GM12872 (cell line): ENCODE measurements around the gene FAM47A.

Source experiments
- CTCF ChIP-seq: IDR thresholded peaks from 3 replicates; pipeline ENCODE4 v1.5.1; 2011; ENCODE audit warnings: low read depth, mild to moderate bottlenecking, low read length, moderate library complexity; ENCODE audit not compliant: insufficient read depth

FAM47A gene

DNA sequence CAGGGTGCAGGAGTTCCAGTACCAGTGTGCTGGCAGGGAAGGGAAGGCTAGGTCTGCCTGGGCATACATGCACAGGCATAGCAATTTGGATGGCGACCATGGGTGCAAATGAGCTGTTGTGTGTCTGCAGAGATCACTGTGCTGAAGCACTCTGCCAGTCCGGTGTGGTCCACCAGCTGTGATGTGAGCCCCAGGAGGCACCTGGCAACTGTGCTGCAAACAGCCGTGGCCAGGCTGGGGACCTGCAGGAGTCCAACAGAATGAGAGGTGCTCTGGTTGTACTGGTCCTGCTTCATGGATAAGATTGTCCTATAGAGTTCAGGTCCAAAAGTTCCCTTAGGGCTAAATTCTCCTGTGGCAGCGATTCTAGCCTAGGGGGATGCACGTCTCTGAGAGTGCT, 6.1 kb downstream of the FAM47A start:
- no peak for TF ChIP-seq CTCF

- TF ChIP-seq CTCF: no peak
Measured at GRCh38 chrX:34119122-34119521, 13.0 kb downstream of the FAM47A start.

DNA sequence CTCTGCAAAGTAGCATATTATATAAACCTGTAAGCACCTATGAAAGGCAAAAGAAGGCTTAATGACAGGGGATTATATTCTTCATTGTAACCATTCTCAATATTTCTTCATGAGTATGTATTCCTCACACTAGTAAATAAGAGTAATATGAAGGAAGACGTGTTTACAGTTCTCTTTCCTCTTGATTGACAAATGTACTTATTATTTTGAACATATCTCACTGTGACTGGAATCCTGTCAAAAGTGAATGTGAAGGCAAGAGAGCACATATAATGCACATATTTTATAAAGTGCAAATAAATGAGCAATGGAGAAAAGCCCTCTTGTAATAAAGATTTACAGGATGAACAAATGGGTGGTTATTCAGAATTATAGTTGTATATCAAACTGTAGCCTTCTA, 19.7 kb downstream of the FAM47A start:
- no peak for TF ChIP-seq CTCF
